ENCODE data around the gene SYDE1.
A peak's percentile ranks its signal among the peaks of the same experiment; 100 is the strongest.
"Not testable (repeated sequence)": the region's sequence is repeated elsewhere in the genome, so short reads cannot be mapped to it uniquely, and the experiment has no call there.

SYDE1 gene

DNA sequence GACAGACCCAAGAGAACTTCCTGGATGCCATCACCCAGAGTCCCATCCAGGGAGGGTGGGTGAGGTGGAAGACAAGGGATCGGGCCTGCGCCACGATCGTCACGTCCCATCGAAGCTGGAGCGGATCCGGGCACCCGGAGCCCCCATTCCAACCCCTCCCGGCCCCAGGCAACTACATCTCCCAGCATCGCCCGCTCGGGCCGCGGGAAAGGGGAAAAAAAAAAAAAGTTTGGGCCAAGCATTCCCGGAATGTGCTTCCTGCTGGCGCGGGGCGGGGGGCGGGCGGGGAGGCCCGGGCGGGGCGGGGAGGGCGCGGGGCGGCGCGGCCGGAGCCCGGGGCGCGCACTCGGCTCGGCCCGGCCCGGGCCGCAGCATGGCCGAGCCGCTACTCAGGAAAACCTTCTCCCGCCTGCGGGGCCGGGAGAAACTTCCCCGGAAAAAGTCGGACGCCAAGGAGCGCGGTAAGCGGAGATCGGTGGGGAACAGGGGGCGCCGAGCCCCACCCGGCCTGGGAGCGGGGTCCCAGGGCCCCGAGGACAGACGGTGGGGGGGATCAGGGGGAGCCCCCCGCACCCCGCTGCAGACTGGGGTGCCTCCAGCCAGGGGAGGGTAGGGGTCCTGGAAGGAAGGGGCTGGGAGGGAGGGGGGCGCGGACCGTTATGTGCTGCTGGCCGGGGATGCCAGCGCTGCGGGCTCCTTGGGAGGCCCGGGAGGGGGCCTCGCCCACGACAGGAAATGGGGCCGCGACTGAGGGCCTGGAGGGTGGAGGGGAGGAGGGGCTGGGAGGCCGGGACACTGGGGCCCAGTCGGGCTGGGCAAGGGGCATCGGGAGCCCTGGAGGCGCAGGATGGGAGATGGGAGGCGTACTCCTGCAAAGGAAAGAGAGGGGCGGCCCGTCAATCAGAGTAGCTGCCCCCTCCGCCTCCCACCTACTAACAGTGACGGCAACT, at the start of gene SYDE1:
SYDE1 (plus strand) TSS at position 341 of the 950 bp plus-strand sequence; CDS start at position 374, 33 bp downstream.
- DNase-seq, result no peak

DNA sequence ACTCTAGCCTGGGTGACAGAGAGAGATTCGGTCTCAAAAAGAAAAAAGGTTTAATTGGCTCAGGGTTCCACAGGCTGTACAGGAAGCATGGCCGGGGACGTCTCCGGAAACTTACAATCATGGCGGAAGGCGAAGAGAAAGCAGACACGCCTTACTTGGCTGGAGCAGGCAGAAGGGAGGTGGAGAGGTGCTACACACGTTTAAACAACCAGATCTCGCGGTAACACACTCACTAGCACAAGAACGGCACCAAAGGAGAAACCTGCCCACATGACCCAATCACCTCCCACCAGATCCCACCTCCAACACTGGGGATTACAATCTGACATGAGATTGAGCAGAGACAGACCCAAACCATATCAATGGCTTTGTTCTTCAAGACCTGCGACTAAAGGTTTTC, 45.2 kb upstream of the SYDE1 start:
- DNase-seq, result no peak

- DNase-seq, result not testable (repeated sequence)
Observed at GRCh38 chr19:15070386-15070785, 36.8 kb upstream of the SYDE1 start.

- DNase-seq, result no peak
Observed at GRCh38 chr19:15072930-15073647, 34.1 kb upstream of the SYDE1 start.

- no peak for DNase-seq
Observed at GRCh38 chr19:15074371-15074770, 32.8 kb upstream of the SYDE1 start.

- DNase-seq, result no peak
Observed at GRCh38 chr19:15075806-15076205, 31.4 kb upstream of the SYDE1 start.

GRCh38 chr19:15080002-15080401, 27.2 kb upstream of the SYDE1 start:
- not testable (repeated sequence) for DNase-seq

DNA sequence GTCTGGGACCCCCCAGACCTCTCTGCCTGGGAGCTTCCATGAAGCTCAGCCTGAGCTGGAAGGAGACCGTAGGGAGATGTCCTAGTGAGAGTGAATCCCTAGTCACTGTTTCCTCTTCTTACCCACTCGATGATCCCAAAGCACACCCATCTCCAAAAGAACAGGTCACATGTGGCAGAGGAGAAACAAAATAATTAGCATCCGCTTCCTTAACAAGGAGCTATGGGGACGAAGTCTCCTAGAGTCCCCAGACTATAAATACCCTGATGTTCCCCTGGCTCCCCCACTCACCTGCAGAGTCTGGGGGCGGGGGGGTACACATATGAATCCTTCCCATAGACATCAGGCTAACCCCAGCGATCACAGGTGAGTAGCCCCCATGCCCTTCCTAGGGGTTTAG, 25.3 kb upstream of the SYDE1 start, which contains the start of gene OR1I1:
OR1I1 (plus strand) TSS at position 301 of the 400 bp plus-strand sequence. CDS start 4,855 bp downstream, outside the sequence.
- DNase-seq, result no peak

DNA sequence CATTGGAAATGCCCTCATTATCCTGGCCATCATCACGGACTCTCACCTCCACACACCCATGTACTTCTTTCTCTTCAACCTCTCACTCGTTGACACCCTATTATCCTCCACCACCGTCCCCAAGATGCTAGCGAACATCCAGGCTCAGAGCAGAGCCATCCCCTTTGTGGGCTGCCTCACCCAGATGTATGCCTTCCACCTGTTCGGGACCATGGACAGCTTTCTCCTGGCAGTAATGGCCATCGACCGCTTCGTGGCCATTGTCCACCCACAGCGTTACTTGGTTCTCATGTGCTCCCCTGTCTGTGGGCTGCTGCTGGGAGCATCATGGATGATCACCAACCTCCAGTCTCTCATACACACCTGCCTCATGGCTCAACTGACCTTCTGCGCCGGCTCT, 20.0 kb upstream of the SYDE1 start:
- no peak for DNase-seq

DNA sequence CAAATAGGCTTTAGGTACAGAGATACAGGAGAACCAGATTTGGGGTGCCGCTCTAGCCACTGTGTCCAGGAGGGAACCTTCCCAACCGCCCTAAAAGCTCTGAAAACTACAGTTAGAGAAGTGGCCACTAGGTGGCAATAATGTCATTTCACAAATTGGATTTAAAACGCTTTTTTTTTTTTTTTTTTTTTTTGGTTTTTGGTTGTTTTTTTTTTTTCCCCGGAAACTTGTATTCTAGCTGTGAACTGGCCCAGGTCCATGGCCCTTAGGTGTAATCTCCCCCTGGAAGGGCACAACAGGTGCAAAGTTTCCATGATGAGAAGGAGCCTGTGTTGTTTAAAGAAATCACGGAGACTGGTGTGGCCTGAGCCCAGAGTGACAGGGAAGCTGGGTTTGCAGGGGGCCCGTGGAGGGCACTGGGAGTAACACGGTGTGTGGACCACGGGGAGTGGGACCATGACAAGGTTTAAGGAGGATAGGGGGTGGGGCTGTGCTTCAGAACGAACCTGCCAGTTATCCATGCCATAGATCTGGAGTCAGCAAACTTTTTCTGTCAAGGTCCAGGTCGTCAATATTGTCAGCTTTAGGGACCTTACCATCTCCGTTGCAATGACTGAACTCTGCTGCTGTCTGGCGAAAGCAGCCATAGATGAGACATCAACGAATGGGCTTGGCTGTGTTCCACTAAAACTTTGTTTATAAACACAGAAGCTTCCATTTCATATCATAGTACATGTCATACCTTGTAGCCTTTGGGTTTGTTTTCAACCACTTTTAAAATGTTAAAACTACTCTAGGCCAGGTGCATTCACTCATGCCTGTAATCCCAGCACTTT, 15.1 kb upstream of the SYDE1 start:
- DNase-seq, result peak; percentile 78

DNA sequence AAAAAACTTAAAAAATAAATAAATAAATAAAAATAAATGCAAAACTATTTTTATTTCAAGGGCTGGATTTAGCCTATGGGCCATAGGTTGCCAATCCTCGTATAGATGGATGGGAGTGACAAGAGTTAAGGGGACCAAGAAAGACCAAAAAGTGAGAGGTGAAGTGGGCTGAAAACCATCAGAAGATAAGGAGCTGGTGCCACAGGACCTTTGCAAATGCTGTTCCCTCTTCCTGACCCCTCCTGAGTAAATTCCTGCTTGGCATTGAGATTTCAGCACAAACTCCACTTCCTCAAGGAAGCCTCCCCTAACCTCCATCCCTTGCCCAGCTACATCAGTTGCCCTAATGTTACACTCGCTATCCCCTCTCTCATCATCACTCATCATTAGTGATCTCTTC, 14.2 kb upstream of the SYDE1 start:
- no peak for DNase-seq

DNA sequence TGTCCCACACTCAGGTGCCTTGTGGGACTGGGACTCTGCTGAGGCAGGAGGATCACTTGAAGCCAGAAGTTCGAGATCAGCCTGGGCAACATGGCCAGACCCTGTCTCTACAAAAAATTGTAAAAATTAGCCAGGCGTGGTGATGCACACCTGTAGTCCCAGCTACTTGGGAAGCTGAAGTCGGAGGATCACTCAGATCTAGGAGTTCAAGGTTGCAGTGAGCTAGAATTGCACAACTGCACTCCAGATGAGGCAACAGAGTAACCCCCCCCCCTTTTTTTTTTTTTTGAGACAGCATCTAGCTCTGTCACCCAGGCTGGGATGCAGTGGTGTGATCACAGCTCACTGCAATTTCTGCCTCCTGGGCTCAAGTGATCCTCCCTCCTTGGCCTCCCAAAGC, 11.0 kb upstream of the SYDE1 start:
- no peak for DNase-seq

DNA sequence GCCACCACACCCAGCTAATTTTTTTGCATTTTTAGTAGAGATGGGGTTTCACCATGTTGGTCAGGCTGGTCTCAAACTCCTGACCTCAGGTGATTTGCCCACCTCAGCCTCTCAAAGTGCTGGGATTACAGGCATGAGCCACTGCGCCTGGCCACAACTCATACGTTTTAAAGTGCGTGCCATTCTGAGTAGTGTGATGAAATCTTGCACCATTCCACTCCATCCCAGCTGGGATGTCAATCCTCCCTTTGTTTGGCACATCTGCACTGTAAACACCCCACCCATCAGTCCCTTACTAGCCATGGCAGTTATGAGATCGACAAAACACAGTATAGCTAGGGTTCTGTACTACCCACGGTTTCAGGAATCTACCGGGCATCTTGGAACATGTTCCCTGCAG, 9.2 kb upstream of the SYDE1 start:
- DNase-seq, result not testable (repeated sequence)

DNA sequence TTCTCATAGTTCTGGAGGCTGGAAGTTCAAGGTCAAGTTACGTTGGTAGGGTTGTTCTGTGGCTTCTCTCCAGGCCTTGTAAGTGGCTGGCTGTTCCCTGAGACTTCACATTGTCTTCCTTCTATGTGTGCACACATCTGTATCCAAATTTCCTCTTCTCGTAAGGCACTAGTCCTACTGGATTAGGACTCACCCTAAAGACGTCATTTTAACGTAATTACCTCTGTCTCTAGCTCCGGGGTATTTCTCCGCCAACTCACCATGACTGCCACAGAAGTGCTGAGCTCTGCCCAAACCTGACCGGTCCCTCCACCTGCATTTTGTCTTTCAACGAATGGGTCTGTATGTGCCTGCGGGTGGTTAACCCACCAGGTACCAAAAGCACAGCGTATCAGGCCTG, 8.7 kb upstream of the SYDE1 start:
- DNase-seq, result no peak

DNA sequence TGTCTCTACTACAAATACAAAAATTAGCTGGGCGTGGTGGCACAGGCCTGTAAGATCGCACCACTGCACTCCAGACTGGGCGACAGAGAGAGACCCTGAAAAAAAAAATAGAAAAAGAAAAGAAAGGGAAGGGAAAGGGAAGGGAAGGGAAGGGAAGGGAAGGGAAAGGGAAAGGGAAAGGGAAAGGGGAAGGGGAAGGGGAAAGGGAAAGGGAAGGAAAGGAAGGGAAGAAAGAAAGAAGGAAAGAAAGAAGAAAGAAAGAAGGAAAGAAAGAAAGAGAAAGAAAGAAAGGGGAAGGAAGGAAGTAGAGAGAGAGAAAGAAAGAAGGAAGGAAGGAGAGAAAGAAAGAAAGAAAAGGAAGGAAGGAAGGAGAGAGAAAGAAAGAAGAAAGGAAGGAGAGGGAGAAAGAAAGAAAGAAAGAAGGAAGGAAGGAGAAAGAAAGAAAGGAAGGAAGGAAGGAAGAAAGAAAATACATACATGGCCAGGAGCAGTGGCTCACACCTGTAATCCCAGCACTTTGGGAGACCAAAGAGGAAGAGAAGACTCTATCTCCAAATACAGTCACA, 8.1 kb upstream of the SYDE1 start:
- DNase-seq, result no peak

GRCh38 chr19:15101479-15102082, 5.6 kb upstream of the SYDE1 start:
- peak; percentile 60 for DNase-seq

DNA sequence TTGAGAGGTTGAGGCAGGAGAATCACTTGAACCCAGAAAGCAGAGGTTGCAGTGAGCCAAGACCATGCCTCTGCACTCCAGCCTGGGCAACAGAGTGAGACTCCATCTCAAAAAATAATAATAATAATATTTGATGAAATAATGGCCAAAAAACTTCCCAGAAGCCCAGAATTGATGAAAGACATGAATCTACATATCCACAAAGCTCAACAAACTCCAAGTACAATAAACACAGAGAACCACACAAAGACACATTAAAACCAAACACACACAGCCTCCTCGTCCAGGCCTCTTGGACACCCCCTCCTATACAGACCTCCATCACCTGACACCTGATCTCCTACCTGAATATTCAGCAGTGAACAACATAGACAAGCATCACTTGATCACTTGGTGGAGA, 3.2 kb upstream of the SYDE1 start:
- DNase-seq, result no peak

DNA sequence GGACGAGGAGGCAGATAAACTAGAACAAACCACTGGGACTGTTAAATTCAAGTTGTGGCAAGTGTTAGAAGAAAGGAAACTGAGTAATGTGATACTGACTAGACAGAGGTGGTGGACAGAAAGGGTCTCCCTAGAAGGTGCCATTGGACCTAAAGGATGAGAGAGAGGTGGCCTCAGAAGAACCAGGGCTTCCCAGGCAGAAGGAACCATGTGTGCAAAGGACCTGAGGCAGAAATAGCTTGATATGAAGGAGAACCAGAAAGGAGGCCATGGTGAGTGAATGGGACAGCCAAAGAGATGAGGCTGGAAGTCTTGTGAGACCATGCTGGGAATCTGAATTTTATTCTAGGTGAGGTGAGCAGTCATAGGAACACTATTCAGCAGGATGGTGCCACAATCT, 2.8 kb upstream of the SYDE1 start:
- no peak for DNase-seq

- no peak for DNase-seq
Observed at GRCh38 chr19:15105044-15105443, 2.2 kb upstream of the SYDE1 start.

- DNase-seq, result no peak
Observed at GRCh38 chr19:15108145-15108844, 1.1 kb downstream of the SYDE1 start.

Data from CD4-positive, alpha-beta T cell treated with Interleukin-12 subunit alpha and Interleukin-12 subunit beta, for 1 hour (primary cell).